HEK293 (cell line): ENCODE measurements around the gene CRACDL.

ENCODE experiments used
- CTCF ChIA-PET: fragments of 350-600 bp; formaldehyde crosslinking; extraction: SDS; loops from one replicate; lab custom pipeline; 2021; ENCODE audit warnings: antibody characterized with exemption; lab: Yijun Ruan, JAX
- POLR2A ChIA-PET: fragments of 300-600 bp; formaldehyde crosslinking; extraction: SDS; loops from one replicate; lab custom pipeline; 2020; ENCODE audit warnings: antibody characterized with exemption, inconsistent platforms; lab: Yijun Ruan, JAX
- H3K27ac ChIP-seq: fragments of 200-500 bp; sonication (Bioruptor generic); 2 replicates; pipeline ENCODE4 v1.5.1; 2014; ENCODE audit warnings: low read depth, low read length, control low read depth, inconsistent platforms; ENCODE audit errors: extremely low read depth
- H3K36me3 ChIP-seq, 2 experiments: fragments of 200-500 bp in 1 of 2; sonication (Bioruptor generic) in 1 of 2; 1 replicate in 1 of 2; 2 replicates in 1 of 2; pipeline ENCODE4 v1.5.1; 2014 to 2017; ENCODE audit warnings: inconsistent platforms in 2 of 2, low read length in 2 of 2; ENCODE audit not compliant: control insufficient read depth in 2 of 2, insufficient read depth in 1 of 2
- H3K4me1 ChIP-seq: fragments of 200-500 bp; sonication (Bioruptor generic); 2 replicates; pipeline ENCODE4 v1.5.1; 2014; ENCODE audit warnings: mild to moderate bottlenecking, low read length, inconsistent platforms; ENCODE audit not compliant: control insufficient read depth, insufficient read depth
- H3K4me3 ChIP-seq: 2 replicates; pipeline ENCODE4 v1.5.1; 2011; ENCODE audit warnings: low read depth, mild to moderate bottlenecking, control low read depth, low read length, moderate library complexity
- H3K9me3 ChIP-seq: fragments of 200-500 bp; sonication (Bioruptor generic); 2 replicates; pipeline ENCODE4 v1.5.1; 2014; ENCODE audit warnings: low read depth, low read length, inconsistent platforms; ENCODE audit not compliant: control insufficient read depth, insufficient read depth
- EGR2 ChIP-seq: fragments of 450-650 bp; formaldehyde crosslinking; IDR thresholded peaks from 2 replicates; pipeline ENCODE4 v1.5.1; 2016; ENCODE audit warnings: low read depth, missing biosample characterization, missing genetic modification characterization
- ELK4 ChIP-seq: IDR thresholded peaks from 2 replicates; pipeline ENCODE4 v1.6.1; 2011; ENCODE audit warnings: mild to moderate bottlenecking, low read depth, low read length, borderline replicate concordance
- FEZF1 ChIP-seq: fragments of 450-650 bp; formaldehyde crosslinking; IDR thresholded peaks from 2 replicates; pipeline ENCODE4 v1.5.1; 2016; ENCODE audit warnings: missing biosample characterization, missing genetic modification characterization
- OVOL3 ChIP-seq: fragments of 450-650 bp; formaldehyde crosslinking; IDR thresholded peaks from 2 replicates; pipeline ENCODE4 v1.5.1; 2016; ENCODE audit warnings: missing biosample characterization, missing genetic modification characterization
- PRDM6 ChIP-seq: fragments of 450-650 bp; formaldehyde crosslinking; IDR thresholded peaks from 2 replicates; pipeline ENCODE4 v1.5.1; 2017; ENCODE audit warnings: missing biosample characterization, missing genetic modification characterization
- REST ChIP-seq: fragments of 450-650 bp; formaldehyde crosslinking; IDR thresholded peaks from 2 replicates; pipeline ENCODE4 v1.5.1; 2016; ENCODE audit warnings: missing biosample characterization, missing genetic modification characterization
- SETDB1 ChIP-seq: IDR thresholded peaks from one replicate; pipeline ENCODE4 v1.6.1; 2017; ENCODE audit warnings: mild to moderate bottlenecking, low read length, moderate library complexity, mixed read lengths; ENCODE audit not compliant: insufficient read length
- TCF7L2 ChIP-seq: IDR thresholded peaks from 2 replicates; pipeline ENCODE4 v1.6.1; 2011; ENCODE audit warnings: low read depth, mild to moderate bottlenecking, inconsistent platforms, low read length, moderate library complexity, borderline replicate concordance
- YY2 ChIP-seq: fragments of 450-650 bp; formaldehyde crosslinking; IDR thresholded peaks from 2 replicates; pipeline ENCODE4 v1.5.1; 2016; ENCODE audit warnings: missing biosample characterization, missing genetic modification characterization
- ZBTB1 ChIP-seq: fragments of 450-650 bp; formaldehyde crosslinking; IDR thresholded peaks from 2 replicates; pipeline ENCODE4 v1.5.1; 2016; ENCODE audit warnings: missing biosample characterization, missing genetic modification characterization
- ZNF148 ChIP-seq: fragments of 450-650 bp; formaldehyde crosslinking; IDR thresholded peaks from 2 replicates; pipeline ENCODE4 v1.5.0; 2017; ENCODE audit warnings: missing biosample characterization, missing genetic modification characterization, borderline replicate concordance
- ZNF37A ChIP-seq: fragments of 450-650 bp; IDR thresholded peaks from 2 replicates; pipeline ENCODE4 v1.5.1; 2018; ENCODE audit warnings: missing biosample characterization, missing genetic modification characterization
- ZNF404 ChIP-seq: fragments of 450-650 bp; formaldehyde crosslinking; IDR thresholded peaks from 2 replicates; pipeline ENCODE4 v1.5.1; 2017; ENCODE audit warnings: missing biosample characterization, missing genetic modification characterization
- ZNF423 ChIP-seq: fragments of 450-650 bp; formaldehyde crosslinking; IDR thresholded peaks from 2 replicates; pipeline ENCODE4 v1.5.1; 2016; ENCODE audit warnings: missing biosample characterization, missing genetic modification characterization
- ZNF571 ChIP-seq: fragments of 450-650 bp; formaldehyde crosslinking; IDR thresholded peaks from 2 replicates; pipeline ENCODE4 v1.5.0; 2017; ENCODE audit warnings: missing biosample characterization, missing genetic modification characterization
- ZNF596 ChIP-seq: fragments of 450-650 bp; IDR thresholded peaks from 2 replicates; pipeline ENCODE4 v1.5.0; 2018; ENCODE audit warnings: missing biosample characterization, mild to moderate bottlenecking, missing genetic modification characterization, moderate library complexity
- ZNF610 ChIP-seq: fragments of 450-650 bp; formaldehyde crosslinking; IDR thresholded peaks from 2 replicates; pipeline ENCODE4 v1.5.1; 2016; ENCODE audit warnings: missing biosample characterization, missing genetic modification characterization, borderline replicate concordance
- ZNF692 ChIP-seq: fragments of 450-650 bp; formaldehyde crosslinking; IDR thresholded peaks from 2 replicates; pipeline ENCODE4 v1.5.1; 2016; ENCODE audit warnings: missing biosample characterization, missing genetic modification characterization
- ZNF747 ChIP-seq: fragments of 450-650 bp; formaldehyde crosslinking; IDR thresholded peaks from 2 replicates; pipeline ENCODE4 v1.5.1; 2016; ENCODE audit warnings: missing biosample characterization, missing genetic modification characterization
- ZNF830 ChIP-seq: fragments of 450-650 bp; IDR thresholded peaks from 2 replicates; pipeline ENCODE4 v1.5.0; 2018; ENCODE audit warnings: missing biosample characterization, missing genetic modification characterization, low read depth, mild to moderate bottlenecking, moderate library complexity
- ZSCAN4 ChIP-seq: fragments of 450-650 bp; formaldehyde crosslinking; IDR thresholded peaks from 2 replicates; pipeline ENCODE4 v1.5.1; 2017; ENCODE audit warnings: missing biosample characterization, missing genetic modification characterization

The CRACDL gene

GRCh38 chr2:98867539-98868309 is 68.3 kb downstream of the CRACDL start (continued):
- TF ChIP-seq PRDM6 (tag by site-specific recombination), result no peak
- TF ChIP-seq OVOL3, result no peak
- no peak for TF ChIP-seq ZNF692 (tag by site-specific recombination)
- no peak for TF ChIP-seq ZNF610
- TF ChIP-seq SETDB1, result no peak
- no peak for TF ChIP-seq ZNF148 (tag by site-specific recombination)
- TF ChIP-seq ZBTB1 (tag by site-specific recombination), result no peak

GRCh38 chr2:98866033-98866432 is 70.0 kb downstream of the CRACDL start:
- Histone ChIP-seq H3K4me1 (no peaks in the 10 kb centered on the region), H3K27ac (no peak overlapping the region), H3K36me3 (no peaks in the 10 kb centered on the region)
- POLR2A ChIA-PET, result no interaction called here
- TF ChIP-seq ZNF423 (tag by site-specific recombination) (no peak), REST (no peak), EGR2 (tag by site-specific recombination) (no peak), ZNF404 (tag by site-specific recombination) (no peak), ZNF830 (tag by site-specific recombination) (no peak)
- TF ChIP-seq, all 188 proteins: peak for 0
- H3K9me3 ChIP-seq, result no peaks in the 10 kb centered on the region
- CTCF ChIA-PET, result no interaction called here
- no peak overlapping the region for H3K4me3 ChIP-seq

- POLR2A ChIA-PET, result no interaction called here
- no peaks in the 10 kb centered on the region for H3K9me3 ChIP-seq
- H3K4me3 ChIP-seq, result no peak overlapping the region
- H3K27ac ChIP-seq, result no peak overlapping the region
- H3K36me3 ChIP-seq, result no peaks in the 10 kb centered on the region
- CTCF ChIA-PET, result no interaction called here
- H3K4me1 ChIP-seq, result no peaks in the 10 kb centered on the region
- no peak for TF ChIP-seq ZSCAN4 (tag by site-specific recombination)
- TF ChIP-seq ELK4, result no peak
- TF ChIP-seq YY2 (tag by site-specific recombination), result no peak
- no peak for TF ChIP-seq TCF7L2
- no peak for TF ChIP-seq FEZF1
- TF ChIP-seq ZNF571, result no peak
- no peak for TF ChIP-seq EGR2 (tag by site-specific recombination)
- TF ChIP-seq ZNF596, result no peak
- TF ChIP-seq ZNF37A (tag by site-specific recombination), result no peak
- TF ChIP-seq ZNF747 (tag by site-specific recombination), result no peak
These were observed 74.4 kb downstream of the CRACDL start for GRCh38 chr2:98861601-98862000.
